Stimulated activated CD4-positive, alpha-beta T cell treated with anti-CD3 and anti-CD28 coated beads, Interleukin-1b, Interleukin-23, amount 100 ng/mL, for 4 hours (primary cell): ENCODE data around the gene HSBP1L1.

Source experiments
- DNase-seq, 2 donors: peaks; one replicate each; pipeline ENCODE4 v3.0.0-alpha.2; 2020; ENCODE audit warnings: low read depth in 2 of 2

HSBP1L1 gene

DNA sequence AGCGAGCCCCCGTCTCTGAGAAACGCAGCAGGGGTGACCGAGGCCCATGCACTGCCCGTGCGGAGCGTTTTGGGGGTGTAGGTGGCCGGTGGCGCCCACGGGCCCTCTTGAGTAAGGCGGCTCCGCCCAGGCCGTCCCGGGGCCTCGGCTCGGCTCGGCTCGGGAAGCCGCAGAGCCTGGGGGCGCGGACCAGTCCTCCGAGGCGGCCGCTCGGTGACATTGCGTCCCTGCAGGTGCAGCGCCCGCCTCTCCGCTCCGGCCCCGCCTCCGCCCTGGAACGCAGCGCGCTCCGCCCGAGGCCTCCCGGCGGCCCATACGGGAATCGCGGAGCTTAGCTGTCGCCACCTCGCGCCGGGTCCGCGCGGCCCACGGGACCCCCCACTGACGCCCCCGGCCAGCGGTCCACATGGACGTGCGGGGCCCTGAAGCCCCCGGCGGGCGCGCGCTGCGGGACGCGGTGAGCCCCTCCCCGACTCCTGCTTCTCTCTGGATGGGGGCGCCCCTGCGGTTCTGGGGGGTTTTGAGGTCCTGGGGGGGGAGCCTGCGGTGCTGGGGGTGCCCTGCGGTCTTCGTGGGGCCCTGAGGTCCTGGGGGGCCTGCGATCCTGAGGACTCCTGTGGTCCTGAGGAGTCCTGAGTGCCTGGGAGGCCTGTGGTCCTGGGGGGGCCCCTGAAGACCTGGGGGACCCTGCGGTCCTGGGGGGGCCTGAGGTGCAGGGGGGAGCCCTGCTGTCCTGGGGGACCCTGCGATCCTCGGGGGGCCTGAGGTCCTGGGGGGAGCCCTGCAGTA, at the start of gene HSBP1L1:
Gene HSBP1L1 (plus strand): TSS at position 314 of the 789 bp plus-strand sequence. CDS start 93 bp downstream, at position 407.
- DNase-seq = peak in 1 of 2 donors; percentile 55

DNA sequence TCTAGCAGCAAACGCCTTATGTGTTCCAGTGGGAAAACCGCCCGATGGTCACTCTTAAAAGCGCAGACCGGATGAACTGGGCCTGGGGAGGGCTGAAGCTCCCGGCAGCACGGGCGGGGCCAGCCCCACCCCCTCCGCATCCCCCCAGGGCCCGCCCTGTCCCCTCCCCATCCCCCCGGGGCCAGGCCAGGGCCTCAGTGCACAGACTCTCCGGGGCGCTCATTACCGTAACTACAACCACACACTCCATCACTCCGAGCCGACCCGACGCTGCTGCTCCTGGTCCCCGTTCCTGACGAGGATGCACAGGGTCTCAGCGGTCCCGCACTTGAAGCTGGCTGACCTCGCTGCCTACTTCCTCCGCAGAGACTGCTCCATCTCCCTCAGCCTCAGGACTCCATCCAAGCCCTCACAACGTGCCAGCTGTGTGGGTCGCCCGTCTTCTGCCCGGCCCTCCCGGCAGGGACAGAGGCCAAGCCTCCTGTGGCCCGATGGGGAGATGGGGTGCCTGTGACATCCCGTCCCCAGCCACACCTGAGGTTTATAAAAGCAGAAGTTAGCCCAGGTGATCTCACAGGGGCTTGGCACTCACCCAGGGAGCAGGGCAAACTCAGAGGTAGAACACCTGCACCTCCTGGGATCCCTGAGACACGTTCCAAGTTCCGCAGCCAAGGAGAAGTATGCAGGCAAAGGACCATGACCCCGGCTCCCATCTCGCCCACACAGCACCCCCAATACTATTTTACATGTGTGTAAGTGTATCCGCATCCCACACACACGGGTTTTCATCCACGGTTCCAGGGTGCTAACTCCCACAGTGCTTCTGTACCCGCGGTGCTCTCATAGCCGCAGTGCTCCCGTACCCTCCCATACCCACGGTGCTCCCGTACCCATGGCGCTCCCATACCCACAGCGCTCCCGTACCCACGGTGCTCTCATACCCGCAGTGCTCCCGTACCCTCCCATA, 49.0 kb upstream of the HSBP1L1 start:
- DNase-seq = no peak

DNA sequence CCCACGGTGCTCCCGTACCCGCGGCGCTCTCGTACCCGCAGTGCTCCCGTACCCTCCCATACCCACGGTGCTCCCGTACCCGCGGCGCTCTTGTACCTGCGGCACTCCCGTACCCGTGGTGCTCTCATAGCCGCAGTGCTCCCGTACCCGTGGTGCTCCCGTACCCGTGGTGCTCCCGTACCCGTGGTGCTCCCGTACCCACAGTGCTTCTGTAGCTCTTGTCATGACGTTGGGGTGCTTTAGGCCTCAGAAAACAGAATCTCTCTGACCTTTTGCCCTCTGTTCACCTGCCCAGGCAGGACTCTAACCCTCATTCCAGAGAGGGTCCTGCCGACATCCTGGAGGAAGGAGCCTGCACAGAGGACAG, 48.3 kb upstream of the HSBP1L1 start:
- DNase-seq = no peak

DNA sequence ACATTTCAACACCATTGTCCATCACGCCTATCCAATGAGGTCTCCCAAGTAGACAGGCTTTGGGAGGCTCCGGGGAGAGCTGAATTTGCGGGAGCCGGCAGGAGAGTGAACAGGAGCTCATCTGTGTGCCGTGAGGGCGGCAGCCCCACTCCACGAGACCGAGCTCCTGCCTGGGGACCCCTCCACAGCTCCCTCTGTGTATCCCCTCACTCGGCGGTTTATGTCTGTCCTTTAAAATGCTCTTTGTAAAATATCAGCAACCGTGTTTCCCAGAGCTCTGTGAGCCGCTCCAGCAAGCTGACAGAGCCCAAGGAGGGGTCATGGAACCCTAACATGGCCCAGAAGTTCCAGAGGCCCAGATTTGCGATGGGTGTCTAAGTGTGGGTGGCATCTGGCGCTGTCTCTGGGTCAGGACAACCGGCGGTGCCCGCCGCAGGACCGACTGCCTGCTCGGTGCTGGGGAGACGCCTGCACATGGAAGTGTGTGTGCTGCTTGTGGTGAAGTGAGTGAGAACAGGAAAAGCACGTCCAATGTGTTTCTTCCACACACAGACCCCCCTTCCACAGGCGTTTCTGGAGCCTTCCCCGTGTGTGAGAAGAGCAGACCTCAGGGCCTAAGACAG, 47.8 kb upstream of the HSBP1L1 start:
- no peak for DNase-seq

DNA sequence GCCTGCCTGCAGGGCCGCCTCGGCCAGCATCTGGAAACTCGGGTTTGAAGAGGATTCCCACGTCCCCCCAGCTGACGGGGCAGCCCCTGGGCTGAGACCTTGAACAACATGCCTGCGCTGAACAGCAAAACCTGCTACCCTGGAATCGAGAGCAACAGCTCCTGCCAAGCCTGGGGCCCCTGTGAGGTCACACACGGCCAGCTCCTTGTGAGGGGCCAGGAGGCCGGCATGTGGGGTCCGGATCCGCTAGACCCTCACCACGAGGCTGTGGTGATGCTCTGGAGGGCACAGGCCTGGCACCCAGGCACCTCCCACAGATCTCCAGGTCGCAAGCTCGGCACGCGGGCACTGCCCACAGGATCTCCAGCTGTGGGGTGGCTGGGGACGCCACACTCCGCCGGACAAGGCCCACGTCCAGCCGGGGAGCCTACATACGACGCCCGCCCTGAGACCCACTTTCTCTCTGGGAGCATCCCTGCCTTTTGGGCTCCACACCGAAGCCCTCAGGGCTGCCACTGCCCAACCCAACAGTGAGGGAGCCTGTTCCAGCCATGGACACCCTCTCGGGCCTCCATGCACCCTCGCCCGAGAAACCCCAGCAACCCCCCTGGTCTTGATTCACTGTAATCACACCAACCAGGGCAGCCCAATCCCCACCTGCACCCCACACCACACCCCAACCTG, 47.1 kb upstream of the HSBP1L1 start:
- DNase-seq = no peak

DNA sequence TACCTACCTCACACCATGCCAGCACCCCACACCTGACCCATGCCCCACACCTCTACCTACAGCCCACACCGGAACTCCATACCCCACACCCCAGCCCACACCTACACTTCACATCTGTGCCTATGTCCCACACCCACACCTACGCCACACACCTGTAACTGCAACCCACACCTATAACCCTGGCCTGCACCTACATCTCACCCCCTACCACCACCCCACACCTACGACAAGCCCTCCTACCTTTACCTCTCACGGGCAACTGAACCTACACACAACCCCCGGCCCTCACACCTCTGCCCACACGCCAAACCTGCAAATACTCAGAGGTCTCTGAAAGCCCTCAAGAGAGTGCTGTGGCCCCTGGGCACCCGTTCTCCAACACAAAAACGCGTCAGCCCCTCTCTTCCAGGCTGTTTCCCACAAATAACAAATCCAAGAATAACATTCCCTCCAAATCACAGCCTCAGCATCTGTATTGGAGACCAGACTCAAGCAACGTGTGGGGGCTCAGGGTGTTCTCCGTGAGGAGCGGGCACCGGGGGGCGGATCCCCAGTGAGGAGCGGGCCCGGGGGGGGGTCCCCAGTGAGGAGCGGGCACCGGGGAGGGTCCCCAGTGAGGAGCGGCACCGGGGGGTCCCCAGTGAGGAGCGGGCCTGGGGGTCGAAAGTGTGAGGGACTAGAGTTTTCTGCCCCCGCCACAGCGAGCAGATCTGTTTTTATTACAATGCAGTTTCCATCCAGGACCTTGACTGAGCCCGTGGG, 46.4 kb upstream of the HSBP1L1 start:
- no peak for DNase-seq

DNA sequence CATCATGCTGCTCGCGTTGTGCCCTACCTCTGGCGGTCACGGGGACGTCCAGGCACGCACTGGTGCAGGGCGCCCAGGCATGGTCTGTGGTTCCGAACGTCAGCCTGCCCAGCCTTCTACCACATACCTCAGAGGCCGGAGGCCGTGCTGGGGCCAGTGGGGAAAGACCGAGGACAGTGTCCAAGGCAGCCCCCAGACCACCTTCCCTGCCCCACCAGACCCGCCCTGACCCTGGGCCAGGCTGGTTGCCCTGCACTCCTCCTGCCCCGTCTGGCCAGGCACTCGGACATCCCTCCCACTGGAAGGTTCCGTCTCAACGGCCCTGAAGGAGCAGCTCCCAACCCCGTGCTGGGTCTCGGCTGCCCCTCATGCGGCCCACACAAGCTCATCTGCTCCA, 45.8 kb upstream of the HSBP1L1 start:
- DNase-seq = no peak

DNA sequence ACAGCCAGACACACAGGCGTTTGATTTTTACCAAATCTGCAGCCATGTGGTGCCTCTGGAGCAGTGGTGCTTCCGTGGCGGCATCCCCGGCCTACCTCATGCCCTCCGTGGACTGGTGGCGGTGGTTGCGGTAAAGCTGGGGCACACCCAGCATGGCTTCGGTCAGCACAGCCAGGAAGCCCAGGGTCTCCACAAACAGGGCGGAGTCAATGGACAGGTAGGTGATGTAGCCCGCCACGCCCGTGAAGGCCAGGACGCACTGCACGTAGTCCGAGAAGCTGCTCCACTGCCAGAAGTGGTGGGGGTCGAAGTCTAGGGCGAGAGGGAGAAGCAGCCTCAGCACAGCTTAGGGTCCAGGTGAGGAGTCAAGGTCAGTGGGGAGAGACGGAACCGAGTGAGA, 45.4 kb upstream of the HSBP1L1 start:
- DNase-seq = no peak

DNA sequence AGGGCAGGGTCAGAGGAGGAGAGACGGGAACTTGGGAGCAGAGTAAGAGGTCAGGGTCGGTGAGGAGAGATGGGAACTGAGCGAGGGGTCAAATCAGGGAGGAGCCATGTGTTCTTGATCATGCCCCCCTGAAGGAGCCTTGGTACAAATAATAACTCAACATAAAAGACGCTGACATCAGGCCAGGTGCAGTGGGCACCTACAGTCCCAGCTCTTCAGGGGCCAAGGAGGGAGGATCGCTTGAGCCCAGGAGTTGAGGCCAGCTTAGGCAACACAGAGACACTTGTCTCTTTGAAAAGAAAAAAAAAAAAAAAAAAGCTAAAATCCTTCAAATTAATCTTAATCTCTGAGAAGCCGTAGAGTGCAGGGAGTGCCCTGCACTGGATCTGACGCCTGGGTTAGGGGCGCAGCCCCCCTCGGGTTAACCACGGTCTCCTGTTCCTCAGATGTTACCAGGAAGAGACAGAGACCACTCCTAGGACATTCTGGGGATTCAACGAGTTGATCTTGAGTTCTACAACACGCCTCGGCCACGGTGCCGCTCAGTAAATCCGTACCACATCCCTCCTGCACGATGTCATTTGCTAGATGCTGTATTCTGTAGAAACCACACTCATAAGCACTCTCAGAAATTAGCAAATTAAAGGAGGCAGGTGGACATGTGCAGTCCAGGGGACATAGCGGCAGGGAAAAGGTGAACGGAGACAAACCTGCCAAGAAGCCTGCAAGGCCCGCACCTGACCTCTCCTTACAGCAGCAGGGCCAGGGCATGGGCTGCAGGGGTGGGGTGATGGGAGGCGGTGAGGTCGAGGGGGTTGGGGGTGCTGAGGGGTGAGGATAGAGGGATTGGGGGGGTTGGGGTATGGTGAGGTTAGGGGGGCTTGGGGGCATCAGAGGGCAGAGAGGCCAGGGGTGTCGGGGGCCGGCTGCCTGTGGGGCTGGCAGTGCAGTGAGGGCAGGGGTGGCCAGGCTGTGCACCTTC, 42.2 kb upstream of the HSBP1L1 start:
- no peak for DNase-seq

DNA sequence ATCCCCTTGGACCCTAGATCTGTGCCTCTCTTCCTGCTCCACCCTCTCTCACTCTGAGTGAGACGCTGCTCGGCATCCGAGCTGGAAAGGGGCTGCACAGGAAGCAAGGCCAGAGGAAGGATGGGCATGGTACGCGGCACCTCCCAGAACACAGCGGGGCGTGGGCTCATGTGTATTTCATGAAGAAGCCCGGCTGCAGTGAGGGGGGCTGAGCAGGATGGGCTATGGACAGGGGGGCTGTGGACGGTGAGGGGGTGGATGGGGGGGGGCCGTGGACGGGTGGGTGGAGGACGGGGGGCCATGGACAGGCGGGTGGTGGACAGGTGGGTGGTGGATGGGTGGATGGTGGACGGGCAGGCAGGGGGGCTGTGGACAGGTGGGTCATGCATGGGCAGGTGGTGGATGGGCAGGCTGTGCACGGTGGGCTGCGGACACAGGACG, 41.5 kb upstream of the HSBP1L1 start:
- no peak for DNase-seq

DNA sequence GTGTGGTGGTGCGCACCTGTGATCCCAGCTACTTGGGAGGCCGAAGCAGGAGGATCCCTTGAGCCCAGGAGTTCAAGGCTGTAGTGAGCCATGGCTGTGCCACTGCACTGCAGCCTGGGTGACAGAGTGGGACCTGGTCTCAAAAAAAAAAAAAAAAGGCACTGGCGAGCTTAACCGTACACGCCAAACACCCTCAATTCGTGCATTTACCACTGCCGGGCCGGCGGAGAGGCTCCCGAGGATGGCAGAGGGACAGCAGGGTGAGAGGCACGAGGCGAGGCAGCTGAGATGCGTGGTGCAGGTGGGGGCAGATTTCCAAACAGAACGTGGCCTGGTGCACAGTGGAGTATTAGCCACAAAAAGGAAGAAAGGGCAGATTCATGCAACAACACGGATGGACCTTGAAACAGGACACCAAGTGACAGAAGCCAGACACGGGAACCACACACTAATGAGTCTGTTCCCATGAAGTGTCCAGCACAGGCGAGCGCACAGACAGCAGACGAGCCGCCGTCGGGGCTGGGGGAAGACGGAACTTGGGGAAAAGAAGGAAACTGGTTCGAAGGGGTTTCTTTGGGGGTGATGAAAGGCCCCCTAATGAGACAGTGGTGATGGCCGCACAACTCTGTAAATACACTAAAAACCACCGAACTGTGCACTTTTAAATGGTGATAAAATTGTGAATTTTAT, 40.4 kb upstream of the HSBP1L1 start:
- DNase-seq = no peak

DNA sequence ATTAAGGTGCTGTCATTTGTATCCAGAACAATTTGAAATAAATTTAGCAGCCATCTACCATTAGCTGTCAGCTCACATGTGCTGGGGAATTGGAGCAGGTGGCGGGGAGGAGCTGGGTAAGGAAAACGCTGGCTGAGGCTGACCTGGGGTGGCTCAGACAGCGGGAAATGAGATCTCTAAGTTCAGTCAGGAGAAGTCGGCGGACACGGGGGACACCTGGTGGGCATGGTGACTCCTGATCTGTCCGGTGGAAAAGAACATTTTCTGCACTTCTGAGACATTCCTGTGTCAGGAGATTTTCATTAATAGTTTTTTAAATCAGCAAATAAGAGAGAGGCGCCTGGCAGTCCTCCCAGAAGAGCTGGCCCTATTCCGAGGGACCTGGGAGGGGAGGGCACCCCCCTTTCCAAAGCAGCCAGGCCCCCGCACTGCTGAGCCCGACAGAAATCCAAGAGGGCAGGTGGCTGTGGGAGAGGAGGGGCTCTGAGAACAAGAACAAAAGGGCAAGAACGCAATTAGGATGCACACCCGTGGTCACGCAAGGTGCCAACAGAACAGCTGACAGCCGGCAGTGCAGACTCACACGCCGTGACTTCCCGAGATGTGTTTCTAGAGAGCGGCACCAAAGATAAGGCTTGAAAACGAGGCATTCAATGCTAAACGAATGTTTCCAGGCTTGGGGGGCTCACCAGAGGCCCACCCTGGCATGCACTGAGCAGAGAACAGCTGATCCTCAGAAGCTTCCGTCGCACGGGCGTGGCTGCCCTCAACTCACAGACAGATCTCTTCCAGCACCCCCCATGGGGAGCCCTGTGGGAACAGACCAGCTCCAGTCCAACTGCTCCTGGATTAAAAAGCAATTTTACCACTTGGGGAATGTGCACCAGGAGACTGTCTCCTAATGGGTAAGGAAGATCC, 39.4 kb upstream of the HSBP1L1 start:
- DNase-seq = no peak

DNA sequence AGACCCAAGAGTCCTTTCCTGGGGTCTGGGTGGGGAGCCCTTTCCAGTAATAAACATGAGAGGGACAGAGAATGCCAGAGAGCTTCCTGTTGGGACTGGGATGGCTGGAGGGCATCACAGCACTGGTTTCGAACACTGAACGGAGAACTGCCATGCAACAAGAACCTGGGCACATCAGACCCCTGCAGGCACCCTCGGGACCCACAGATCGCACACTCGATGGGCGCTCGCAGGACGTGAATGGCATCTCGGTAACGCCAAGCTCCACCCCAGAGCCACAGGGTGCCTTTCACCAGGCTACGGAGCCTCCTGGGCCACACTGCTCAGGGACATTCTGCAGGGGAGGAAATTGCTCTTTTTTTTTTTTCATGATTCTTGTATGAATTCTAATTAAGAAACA, 38.1 kb upstream of the HSBP1L1 start:
- DNase-seq = no peak

DNA sequence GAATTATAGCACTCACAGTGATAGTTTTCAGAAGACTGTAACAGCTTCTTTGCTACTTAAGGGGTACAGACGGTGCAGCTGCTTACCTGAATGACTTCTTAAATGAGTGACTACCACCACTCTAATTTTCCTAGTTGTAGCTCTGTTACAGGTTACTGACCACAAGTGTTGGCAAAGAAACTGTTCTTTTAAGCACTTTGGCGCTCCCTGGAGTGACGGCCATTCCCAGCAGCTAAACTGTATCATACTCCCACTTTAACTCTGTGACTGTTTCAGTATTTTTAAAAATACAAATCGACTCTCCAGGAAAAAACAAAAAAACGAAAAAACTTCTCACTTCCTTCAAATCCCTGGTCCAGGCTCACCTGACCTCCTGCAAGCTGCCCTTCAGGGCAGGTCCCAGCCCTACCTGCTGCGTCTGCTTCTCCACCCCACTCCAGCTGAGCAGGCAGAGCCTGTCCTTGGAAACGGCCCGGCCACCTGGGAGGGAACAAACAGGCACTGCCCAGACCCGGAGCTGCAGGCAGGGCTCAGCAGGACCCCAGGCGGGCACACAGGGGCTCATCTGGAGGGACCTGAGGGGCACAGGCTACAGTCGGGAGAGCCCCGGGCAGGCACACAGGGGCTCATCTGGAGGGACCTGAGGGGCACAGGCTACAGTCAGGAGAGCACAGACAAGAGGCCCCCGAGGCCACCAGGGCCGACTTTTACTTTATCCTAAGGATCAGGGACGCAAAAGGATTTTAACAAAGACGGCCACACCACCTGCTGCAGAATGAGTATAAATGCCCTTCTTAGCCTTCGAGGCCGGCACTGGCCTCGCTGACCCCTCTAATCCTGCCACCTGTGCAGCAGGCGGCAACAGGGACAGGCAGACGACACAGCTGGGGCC, 37.5 kb upstream of the HSBP1L1 start:
- DNase-seq = no peak

DNA sequence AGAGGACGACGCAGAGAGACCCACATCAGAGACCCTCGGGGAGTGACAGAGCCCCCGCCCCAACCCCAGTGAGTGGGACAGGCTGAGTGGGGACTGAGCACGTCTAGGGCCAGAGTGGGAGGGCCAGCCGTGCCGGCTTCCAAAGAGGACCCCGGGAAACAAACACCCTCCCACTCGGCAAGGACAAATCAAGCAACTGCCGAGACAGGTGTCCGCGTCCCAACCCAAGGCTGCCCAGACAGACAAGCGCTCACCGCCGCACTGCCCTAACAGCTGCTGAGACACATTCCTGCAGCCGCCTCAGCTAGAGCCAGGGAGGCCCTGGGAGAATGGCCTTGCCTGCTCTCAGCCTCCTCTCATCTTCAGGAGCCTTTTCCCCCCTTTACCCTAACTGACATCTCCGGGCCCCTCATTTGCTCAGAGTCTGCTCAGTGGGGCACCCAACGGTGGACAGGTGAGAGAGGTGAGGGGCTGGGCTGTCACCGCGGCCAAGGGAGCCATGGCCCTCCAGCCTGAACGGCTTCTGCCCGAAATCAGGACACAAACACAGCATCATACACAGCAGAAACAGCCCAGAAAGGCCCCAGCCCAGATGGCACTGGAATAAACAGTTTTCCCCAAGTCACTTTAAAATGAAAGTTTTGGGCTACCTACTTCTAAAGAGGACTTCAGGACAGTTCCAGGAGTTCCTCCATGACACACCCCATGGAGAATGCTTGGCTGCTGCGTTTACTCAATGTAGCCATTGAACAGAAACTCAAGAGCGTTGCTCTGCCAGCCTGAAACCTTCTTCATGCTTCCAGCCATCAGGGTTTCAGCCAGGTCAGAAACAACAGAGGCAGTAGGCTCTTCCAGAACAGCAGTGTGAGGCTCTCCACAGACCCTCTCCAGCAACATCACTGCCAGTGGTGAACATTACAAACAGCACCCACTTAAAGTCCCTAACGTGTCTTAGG, 36.6 kb upstream of the HSBP1L1 start:
- DNase-seq = no peak

DNA sequence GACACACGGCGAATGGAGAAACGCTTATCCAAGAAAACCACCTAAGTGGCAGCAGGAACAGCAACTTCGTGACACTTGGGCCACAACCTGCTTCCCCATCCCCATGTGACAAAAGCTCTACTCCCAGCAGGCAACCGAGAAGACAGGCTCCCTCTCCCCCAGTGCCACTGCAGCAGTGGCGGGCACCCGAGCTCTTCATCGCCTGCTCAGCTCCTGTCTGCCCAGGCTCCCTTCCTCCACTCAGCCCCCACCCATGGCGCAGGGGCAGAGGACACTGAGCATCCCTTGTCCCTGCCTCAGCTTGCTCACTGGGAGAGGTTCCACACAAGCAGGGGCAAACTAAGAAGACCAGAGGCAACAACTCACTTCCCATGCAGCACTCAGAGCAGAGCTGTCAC, 35.9 kb upstream of the HSBP1L1 start:
- DNase-seq = no peak
